ENCODE data around the gene PYGB.
"Not testable (repeated sequence)": the region's sequence is repeated elsewhere in the genome, so short reads cannot be mapped to it uniquely, and the experiment has no call there.

The PYGB gene

GRCh38 chr20:25249198-25249931 is 1.5 kb downstream of the PYGB start:
- no peak for DNase-seq (ENCODE audit: low spot score)

- no peak for DNase-seq (ENCODE audit: low spot score)
These were observed 2.6 kb downstream of the PYGB start for GRCh38 chr20:25250508-25250907.

DNA sequence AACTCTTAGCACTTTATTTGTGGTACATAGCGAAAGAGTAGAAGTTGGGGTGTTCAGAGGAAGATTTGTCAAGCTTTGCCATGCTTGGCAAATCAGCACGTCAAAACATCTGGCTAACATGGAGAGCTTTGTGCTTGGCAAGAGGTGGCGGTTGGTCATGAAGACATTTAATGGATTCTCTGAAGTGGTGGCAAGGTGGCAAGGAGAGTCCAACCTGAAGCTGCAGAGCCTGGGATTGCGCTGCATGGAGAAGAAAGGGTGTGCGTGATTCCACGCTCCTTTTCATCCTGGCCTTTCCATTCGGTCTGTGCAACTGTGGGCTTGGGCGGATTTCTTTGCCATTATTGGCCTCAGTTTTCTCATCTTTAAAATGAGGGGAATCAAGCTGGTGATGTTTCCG is 3.1 kb downstream of the PYGB start:
- no peak for DNase-seq (ENCODE audit: low spot score)

GRCh38 chr20:25251558-25251957 is 3.7 kb downstream of the PYGB start:
- DNase-seq (ENCODE audit: low spot score), result no peak

- no peak for DNase-seq (ENCODE audit: low spot score)
These were observed 4.4 kb downstream of the PYGB start for GRCh38 chr20:25252230-25252651.

DNA sequence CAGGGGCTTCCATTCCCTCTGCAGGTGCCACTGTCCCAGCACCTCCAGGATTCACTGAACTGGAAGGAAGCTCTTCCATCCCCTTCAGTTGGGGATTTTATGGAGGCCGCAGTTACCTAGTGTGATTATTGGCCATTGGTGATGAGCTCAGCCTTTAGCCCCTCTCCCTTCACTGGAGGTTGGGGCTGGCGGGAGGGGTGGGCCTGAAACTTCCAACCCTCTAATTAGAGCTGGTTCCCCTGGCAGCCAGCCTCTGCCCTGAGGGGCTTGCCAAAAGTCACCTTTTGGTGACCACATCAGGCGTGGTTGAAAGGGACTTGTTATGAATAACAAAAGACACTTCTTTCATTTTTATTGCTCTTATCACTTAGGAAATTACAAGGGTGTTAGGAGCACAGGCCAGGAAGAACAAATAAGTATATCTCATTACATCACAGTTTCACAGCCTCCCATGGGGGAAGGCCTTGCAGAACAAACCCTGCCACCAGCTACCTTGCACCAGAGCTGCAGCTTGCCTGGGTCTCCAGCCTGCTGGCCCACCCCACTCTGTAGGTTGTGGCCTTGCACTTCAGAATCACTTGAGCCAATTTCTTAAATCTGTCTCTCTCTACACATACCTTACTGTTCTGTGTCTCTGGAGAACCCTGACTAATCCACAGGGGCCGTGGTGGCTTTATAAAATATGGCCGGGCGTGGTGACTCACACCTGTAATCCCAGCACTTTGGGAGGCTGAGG is 5.0 kb downstream of the PYGB start:
- no peak for DNase-seq (ENCODE audit: low spot score)

GRCh38 chr20:25253606-25254275 is 5.9 kb downstream of the PYGB start:
- no peak for DNase-seq (ENCODE audit: low spot score)

- DNase-seq (ENCODE audit: low spot score), result no peak
These were observed 6.7 kb downstream of the PYGB start for GRCh38 chr20:25254571-25254970.

- no peak for DNase-seq (ENCODE audit: low spot score)
These were observed 7.2 kb downstream of the PYGB start for GRCh38 chr20:25254986-25255680.

DNA sequence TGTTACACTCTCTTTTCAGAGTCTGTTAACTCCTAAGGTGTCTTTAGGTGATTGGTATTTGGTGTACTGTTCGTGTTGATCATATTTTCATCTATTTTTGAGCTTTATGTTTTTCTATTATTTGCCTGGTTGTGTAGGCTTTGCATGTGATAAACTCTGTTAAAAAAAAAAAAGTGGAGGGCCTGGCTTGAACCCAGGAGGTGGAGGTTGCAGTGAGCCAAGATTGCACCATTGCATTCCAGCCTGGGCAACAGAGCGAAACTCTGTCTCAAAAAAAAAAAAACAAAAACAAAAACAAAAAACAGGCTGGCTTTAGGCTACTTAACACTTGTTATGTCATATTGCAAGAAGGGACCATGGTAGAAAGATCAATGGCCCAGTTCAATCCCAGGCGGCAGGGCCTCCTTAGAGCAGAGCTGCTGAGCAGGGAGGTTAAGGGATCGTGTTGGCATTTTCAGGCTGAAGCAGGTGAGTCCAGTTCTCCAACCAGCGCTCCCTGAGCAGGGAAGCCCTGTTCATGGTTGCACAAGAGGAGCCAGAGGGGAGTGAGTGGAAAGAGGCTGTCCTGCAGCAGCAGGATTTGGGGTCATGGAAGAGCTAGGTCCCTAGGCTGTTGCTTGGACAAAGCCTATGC is 8.5 kb downstream of the PYGB start:
- DNase-seq (ENCODE audit: low spot score), result no peak

GRCh38 chr20:25257130-25257529 is 9.2 kb downstream of the PYGB start:
- no peak for DNase-seq (ENCODE audit: low spot score)

GRCh38 chr20:25257756-25258475 is 10.0 kb downstream of the PYGB start:
- DNase-seq (ENCODE audit: low spot score), result no peak

- no peak for DNase-seq (ENCODE audit: low spot score)
These were observed 10.6 kb downstream of the PYGB start for GRCh38 chr20:25258476-25258805.

DNA sequence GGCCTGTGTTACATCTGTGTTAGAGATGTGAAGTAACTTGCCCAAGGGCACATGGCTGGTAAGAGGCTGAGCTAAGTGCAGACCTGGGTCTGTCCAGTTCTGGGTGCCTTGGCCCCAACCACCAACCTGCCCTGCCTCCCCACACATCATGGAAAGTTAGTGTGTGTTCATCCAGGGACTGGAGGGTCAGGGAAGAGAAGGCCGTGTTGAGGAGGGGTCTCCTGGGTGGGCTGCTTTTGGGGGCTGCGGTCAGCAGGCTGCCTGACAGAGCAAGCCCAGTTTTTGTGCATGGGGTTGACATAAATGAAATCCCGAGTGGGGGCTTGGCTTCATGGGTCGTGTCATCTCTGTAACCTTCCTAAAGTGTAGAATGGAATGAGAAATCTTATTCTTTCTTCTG is 10.9 kb downstream of the PYGB start:
- no peak for DNase-seq (ENCODE audit: low spot score)

GRCh38 chr20:25259358-25259757 is 11.5 kb downstream of the PYGB start:
- DNase-seq (ENCODE audit: low spot score), result no peak

GRCh38 chr20:25259788-25260254 is 11.9 kb downstream of the PYGB start:
- DNase-seq (ENCODE audit: low spot score), result no peak

GRCh38 chr20:25260770-25261437 is 13.0 kb downstream of the PYGB start:
- DNase-seq (ENCODE audit: low spot score), result not testable (repeated sequence)

GRCh38 chr20:25269057-25269832 is 21.4 kb downstream of the PYGB start:
- no peak for DNase-seq (ENCODE audit: low spot score)

DNA sequence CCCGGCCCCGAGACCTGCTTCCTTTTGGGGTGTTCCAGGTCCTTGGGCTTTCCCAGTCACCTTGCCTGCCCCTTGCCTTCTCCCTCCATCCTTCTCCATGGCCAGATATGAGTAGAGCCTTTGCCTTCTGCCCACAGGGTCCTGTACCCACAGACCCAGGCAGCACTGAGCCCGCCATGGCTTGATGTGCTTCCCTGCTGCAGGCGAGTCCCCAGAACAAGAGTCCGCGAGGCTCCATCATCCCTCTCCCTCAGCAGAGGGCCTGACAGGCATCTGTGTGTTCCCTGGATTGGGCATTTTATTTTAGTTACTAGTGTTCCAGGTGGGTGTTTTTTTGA is 21.9 kb downstream of the PYGB start:
- DNase-seq (ENCODE audit: low spot score), result no peak

DNA sequence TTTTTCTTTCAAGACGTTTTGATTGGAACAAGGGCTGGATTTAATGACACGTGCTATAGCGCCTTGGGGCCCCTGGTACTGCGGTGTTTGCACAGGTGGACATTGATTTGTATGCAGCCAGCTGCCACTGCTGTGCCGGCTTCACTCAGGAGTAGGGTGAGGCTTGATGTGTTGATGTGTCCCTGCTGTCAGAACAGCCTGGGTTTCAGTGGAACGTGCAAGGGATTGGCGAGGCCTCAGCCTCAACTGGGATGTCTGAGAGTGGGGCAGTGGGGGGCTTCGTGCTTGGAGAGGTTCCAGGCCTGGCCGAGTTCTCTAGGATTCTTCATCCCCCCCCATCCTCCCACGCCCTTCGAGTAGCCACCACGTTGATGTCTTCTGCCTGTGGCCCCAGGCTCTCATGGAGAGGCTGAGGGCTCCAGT is 23.0 kb downstream of the PYGB start:
- DNase-seq (ENCODE audit: low spot score), result no peak
